T-cell (primary cell): Measurements from ENCODE around the gene APBB2. TPM values are rescaled to one million over a fixed set of nuclear protein-coding genes. Genes with fewer than 3 reads are reported as not detected.

Source experiments
- ATAC-seq, 4 experiments: fragments of 200-7000 bp in 3 of 4; fragments of 150-1000 bp in 1 of 4; cut with Tn5 transposase; replicated peaks in 1 of 4; 1 replicate in 3 of 4; 2 replicates in 1 of 4; pipeline ENCODE4 v1.10.0; 2021; ENCODE audit warnings: moderate library complexity in 3 of 4, mild to moderate bottlenecking in 2 of 4, moderate number of reproducible peaks in 1 of 4
- CTCF ChIA-PET, 2 donors: fragments of 300-600 bp; sonication (Branson Sonifier 250); formaldehyde crosslinking; loops; one replicate each; lab custom pipeline; 2022; ENCODE audit warnings: antibody characterized with exemption in 2 of 2; lab: Charles Lee
- POLR2A ChIA-PET, 2 donors: fragments of 300-600 bp; sonication (Branson Sonifier 250); formaldehyde crosslinking; loops; one replicate each; lab custom pipeline; 2022; ENCODE audit warnings: antibody characterized with exemption in 2 of 2; lab: Charles Lee
- DNase-seq, 35 experiments: peaks; one replicate each; pipeline versions ENCODE4 v3.0.0 to v3.0.0-alpha.2; 2013 to 2023
- H3K27ac ChIP-seq: one replicate; pipeline ENCODE4 v1.5.1; 2013; ENCODE audit warnings: low read length
- H3K27me3 ChIP-seq, 2 experiments: replicated peaks in 1 of 2; 1 replicate in 1 of 2; 2 replicates in 1 of 2; pipeline versions ENCODE4 v1.6.1 to v1.7.0; 2013; ENCODE audit warnings: low read length in 1 of 2, mixed read lengths in 1 of 2; ENCODE audit not compliant: control insufficient read depth in 2 of 2, insufficient read depth in 2 of 2; ENCODE audit errors: extremely low read depth in 1 of 2
- H3K36me3 ChIP-seq, 2 donors: 1 replicate in 1 of 2; 2 replicates in 1 of 2; pipeline versions ENCODE4 v1.6.1 to v1.7.0; 2013; ENCODE audit warnings: low read length in 1 of 2; ENCODE audit not compliant: control insufficient read depth in 2 of 2, insufficient read depth in 1 of 2; ENCODE audit errors: extremely low read depth in 1 of 2
- H3K4me1 ChIP-seq, 2 experiments: 1 replicate in 1 of 2; 2 replicates in 1 of 2; pipeline versions ENCODE4 v1.6.1 to v1.7.0; 2013; ENCODE audit warnings: low read length in 2 of 2, mixed read lengths in 1 of 2; ENCODE audit not compliant: insufficient read depth in 2 of 2, control insufficient read depth in 1 of 2; ENCODE audit errors: extremely low read depth in 1 of 2
- H3K4me3 ChIP-seq, 2 donors: 1 replicate in 1 of 2; 2 replicates in 1 of 2; pipeline versions ENCODE4 v1.5.1 to v1.7.0; 2013; ENCODE audit warnings: mild to moderate bottlenecking in 2 of 2, low read length in 1 of 2, moderate library complexity in 1 of 2; ENCODE audit not compliant: control insufficient read depth in 1 of 2; ENCODE audit errors: extremely low read depth in 1 of 2
- H3K9me3 ChIP-seq: 2 replicates; pipeline ENCODE4 v1.7.0; 2013
- H3K27ac Mint-ChIP-seq, 2 donors: one replicate each; pipeline ENCODE4 v1.8.0; 2020 to 2021; ENCODE audit warnings: mild to moderate bottlenecking in 2 of 2, mixed read lengths in 2 of 2
- H3K27me3 Mint-ChIP-seq, 2 donors: one replicate each; pipeline ENCODE4 v1.8.0; 2021 to 2022; ENCODE audit warnings: mixed read lengths in 2 of 2
- H3K36me3 Mint-ChIP-seq: one replicate; pipeline ENCODE4 v1.8.0; 2021; ENCODE audit warnings: mixed read lengths
- H3K4me1 Mint-ChIP-seq, 3 donors: one replicate each; pipeline ENCODE4 v1.8.0; 2020 to 2022; ENCODE audit warnings: mixed read lengths in 3 of 3, mild to moderate bottlenecking in 1 of 3
- H3K4me3 Mint-ChIP-seq, 3 donors: one replicate each; pipeline ENCODE4 v1.8.0; 2020 to 2022; ENCODE audit warnings: mild to moderate bottlenecking in 3 of 3, mixed read lengths in 3 of 3, moderate library complexity in 3 of 3
- H3K9me3 Mint-ChIP-seq, 3 donors: one replicate each; pipeline ENCODE4 v1.8.0; 2020 to 2022; ENCODE audit warnings: mixed read lengths in 3 of 3
- WGBS: methylation state at CpG from one replicate; pipeline ENCODE4 v1.1.5; 2013; ENCODE audit warnings: missing lambda C conversion rate; ENCODE audit not compliant: insufficient coverage; 5-methylcytosine and 5-hydroxymethylcytosine counted together
- total RNA-seq, 35 experiments: library from RNA in 6 of 35; stranded (reverse) in 6 of 35; fragments of 120-200 nt in 1 of 35; gene quantifications; one replicate each; pipeline versions ENCODE4 v1.2.1 to v1.2.4 and lab custom pipeline; 2013 to 2026

The APBB2 gene
- total RNA-seq, 5 donors from 2014 or later (not counting 1 experiment from before 2014, with no cell fraction given), result 0.23 to 1.6 (median 0.70) TPM

- ChIA-PET CTCF (no interaction called here), POLR2A (no interaction called here)
- Mint-ChIP-seq H3K4me1 (no peaks in the 10 kb centered on the region), H3K27ac (no peak overlapping the region), H3K9me3 (no peaks in the 10 kb centered on the region), H3K27me3 (no peaks in the 10 kb centered on the region), H3K4me3 (no peak overlapping the region), H3K36me3 (no peaks in the 10 kb centered on the region)
- no peaks in the 10 kb centered on the region for H3K9me3 ChIP-seq
- no peaks in the 10 kb centered on the region for H3K4me1 ChIP-seq
- no peak overlapping the region for H3K4me3 ChIP-seq
- ATAC-seq (no peak), DNase-seq (no peak)
- no peaks in the 10 kb centered on the region for H3K36me3 ChIP-seq
- 100% methylated on average over 3 of the region's 7 CpGs for WGBS
- no peak overlapping the region for H3K27ac ChIP-seq
- no peaks in the 10 kb centered on the region for H3K27me3 ChIP-seq
These were observed 200.2 kb downstream of the APBB2 start for GRCh38 chr4:41014158-41014557.

- no peaks in the 10 kb centered on the region for H3K4me1 ChIP-seq
- no peaks in the 10 kb centered on the region for H3K27me3 Mint-ChIP-seq
- H3K4me3 Mint-ChIP-seq, result no peak overlapping the region
- no peak overlapping the region for H3K27ac Mint-ChIP-seq
- no peaks in the 10 kb centered on the region for H3K36me3 ChIP-seq
- H3K27me3 ChIP-seq, result no peaks in the 10 kb centered on the region
- H3K9me3 ChIP-seq, result no peaks in the 10 kb centered on the region
- ATAC-seq (no peak), DNase-seq (no peak)
- no peak overlapping the region for H3K4me3 ChIP-seq
- no peaks in the 10 kb centered on the region for H3K36me3 Mint-ChIP-seq
- H3K27ac ChIP-seq, result no peak overlapping the region
- ChIA-PET POLR2A (no interaction called here), CTCF (no interaction called here)
- no peaks in the 10 kb centered on the region for H3K4me1 Mint-ChIP-seq
- WGBS, result 78% methylated on average over 1 of the region's 6 CpGs
- H3K9me3 Mint-ChIP-seq, result no peaks in the 10 kb centered on the region
These were observed 200.6 kb downstream of the APBB2 start for GRCh38 chr4:41013746-41014145.

- ChIA-PET POLR2A (no interaction called here), CTCF (no interaction called here)
- ATAC-seq, result no peak
- Histone ChIP-seq H3K4me1 (no peaks in the 10 kb centered on the region), H3K9me3 (no peaks in the 10 kb centered on the region), H3K27me3 (no peaks in the 10 kb centered on the region), H3K27ac (no peak overlapping the region), H3K36me3 (no peaks in the 10 kb centered on the region), H3K4me3 (no peak overlapping the region)
- H3K4me3 Mint-ChIP-seq, result no peak overlapping the region
- no peaks in the 10 kb centered on the region for H3K27me3 Mint-ChIP-seq
- no peak for DNase-seq
- H3K36me3 Mint-ChIP-seq, result no peaks in the 10 kb centered on the region
- no peaks in the 10 kb centered on the region for H3K9me3 Mint-ChIP-seq
- no peak overlapping the region for H3K27ac Mint-ChIP-seq
- WGBS, result no CpG with 5 or more reads among the region's 3 CpGs
- no peaks in the 10 kb centered on the region for H3K4me1 Mint-ChIP-seq
These were observed 201.4 kb downstream of the APBB2 start for GRCh38 chr4:41012911-41013310.

- Histone ChIP-seq H3K4me1 (no peaks in the 10 kb centered on the region), H3K4me3 (no peak overlapping the region), H3K27me3 (no peaks in the 10 kb centered on the region), H3K36me3 (no peaks in the 10 kb centered on the region), H3K9me3 (no peaks in the 10 kb centered on the region), H3K27ac (no peak overlapping the region)
- Mint-ChIP-seq H3K27me3 (no peaks in the 10 kb centered on the region), H3K36me3 (no peaks in the 10 kb centered on the region), H3K9me3 (no peaks in the 10 kb centered on the region), H3K27ac (no peak overlapping the region), H3K4me3 (no peak overlapping the region), H3K4me1 (no peaks in the 10 kb centered on the region)
- ATAC-seq (no peak), DNase-seq (no peak)
- ChIA-PET POLR2A (no interaction called here), CTCF (no interaction called here)
- WGBS, result no CpG with 5 or more reads among the region's 2 CpGs
These were observed 202.0 kb downstream of the APBB2 start for GRCh38 chr4:41012293-41012692.

GRCh38 chr4:41009411-41009810, 204.9 kb downstream of the APBB2 start:
- Mint-ChIP-seq H3K27me3 (no peaks in the 10 kb centered on the region), H3K36me3 (no peaks in the 10 kb centered on the region), H3K4me1 (no peaks in the 10 kb centered on the region), H3K27ac (no peak overlapping the region), H3K4me3 (no peak overlapping the region), H3K9me3 (no peaks in the 10 kb centered on the region)
- POLR2A ChIA-PET, result no interaction called here
- no CpG with 5 or more reads among the region's 3 CpGs for WGBS
- no peak for ATAC-seq
- Histone ChIP-seq H3K9me3 (no peaks in the 10 kb centered on the region), H3K27me3 (no peaks in the 10 kb centered on the region), H3K4me3 (no peak overlapping the region), H3K4me1 (no peaks in the 10 kb centered on the region), H3K36me3 (no peaks in the 10 kb centered on the region), H3K27ac (no peak overlapping the region)
- DNase-seq, result no peak
- CTCF ChIA-PET, result no interaction called here

- no peaks in the 10 kb centered on the region for H3K27me3 ChIP-seq
- Mint-ChIP-seq H3K36me3 (no peaks in the 10 kb centered on the region), H3K27ac (no peak overlapping the region), H3K9me3 (no peaks in the 10 kb centered on the region), H3K4me1 (no peaks in the 10 kb centered on the region), H3K4me3 (no peak overlapping the region), H3K27me3 (peaks cover 0 to 3% of the 10 kb centered on the region in 2 donors)
- H3K4me3 ChIP-seq, result no peak overlapping the region
- H3K27ac ChIP-seq, result no peak overlapping the region
- no peaks in the 10 kb centered on the region for H3K9me3 ChIP-seq
- ATAC-seq, result no peak
- POLR2A ChIA-PET, result interaction anchor here in 1 of 2 donors (0.6 kb wide), 1 partner anchor 20 kb away, joined by 7 read pairs; no protein-coding TSS in a partner anchor
- WGBS, result 75% methylated on average over 2 of the region's 4 CpGs
- H3K36me3 ChIP-seq, result no peaks in the 10 kb centered on the region
- no peaks in the 10 kb centered on the region for H3K4me1 ChIP-seq
- DNase-seq, result no peak
- CTCF ChIA-PET, result no interaction called here
These were observed 208.2 kb downstream of the APBB2 start for GRCh38 chr4:41006141-41006540.

GRCh38 chr4:41002309-41002708, 212.0 kb downstream of the APBB2 start:
- Mint-ChIP-seq H3K4me1 (no peaks in the 10 kb centered on the region), H3K9me3 (no peaks in the 10 kb centered on the region), H3K27me3 (peaks cover 2 to 7% of the 10 kb centered on the region in 2 donors), H3K27ac (no peak overlapping the region), H3K4me3 (no peak overlapping the region), H3K36me3 (no peaks in the 10 kb centered on the region)
- DNase-seq (no peak), ATAC-seq (no peak)
- Histone ChIP-seq H3K27me3 (no peaks in the 10 kb centered on the region), H3K4me1 (no peaks in the 10 kb centered on the region), H3K36me3 (no peaks in the 10 kb centered on the region), H3K27ac (no peak overlapping the region), H3K4me3 (no peak overlapping the region), H3K9me3 (no peaks in the 10 kb centered on the region)
- POLR2A ChIA-PET, result no interaction called here
- CTCF ChIA-PET, result no interaction called here
- no CpG with 5 or more reads among the region's 2 CpGs for WGBS
